ENCODE data around the gene ESRRA. TPM values are rescaled to one million over a fixed set of nuclear protein-coding genes. Genes with fewer than 3 reads are reported as not detected.

Gene ESRRA
- total RNA-seq, 2 experiments from 2014 or later = 28.6 to 57.8 TPM

DNA sequence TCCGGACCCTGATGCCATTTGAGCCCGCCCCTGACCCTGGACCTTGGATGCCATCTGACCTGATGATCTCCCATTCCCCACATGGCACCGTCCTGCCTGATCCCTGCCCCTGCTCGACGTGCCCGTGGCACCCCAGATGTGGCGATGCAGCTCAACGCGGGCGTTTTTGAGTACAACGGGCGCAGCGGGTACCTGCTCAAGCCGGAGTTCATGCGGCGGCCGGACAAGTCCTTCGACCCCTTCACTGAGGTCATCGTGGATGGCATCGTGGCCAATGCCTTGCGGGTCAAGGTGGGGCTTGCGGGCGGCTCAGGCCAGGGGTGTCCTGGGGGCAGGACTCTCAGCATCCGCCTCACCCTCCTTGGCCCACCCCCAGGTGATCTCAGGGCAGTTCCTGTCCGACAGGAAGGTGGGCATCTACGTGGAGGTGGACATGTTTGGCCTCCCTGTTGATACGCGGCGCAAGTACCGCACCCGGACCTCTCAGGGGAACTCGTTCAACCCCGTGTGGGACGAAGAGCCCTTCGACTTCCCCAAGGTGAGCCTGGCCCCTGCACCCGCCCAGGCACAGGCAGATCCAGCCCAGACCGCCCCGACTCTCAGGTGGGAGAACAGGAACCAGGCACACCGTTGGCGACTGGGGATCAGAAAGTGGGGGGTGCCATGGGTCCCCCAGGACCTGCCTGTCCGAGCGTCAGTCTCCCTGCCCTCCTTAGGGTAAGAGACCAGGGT is 42.9 kb upstream of the ESRRA start:
- Histone ChIP-seq H3K9me2 (ENCODE audit: insufficient read depth, low read length) (no peaks in the 10 kb centered on the region), H3K4me3 (ENCODE audit: low read depth, low read length, poor library complexity, severe bottlenecking) (no peak overlapping the region), H3K79me2 (ENCODE audit: insufficient read depth, low read depth, low read length) (no peaks in the 10 kb centered on the region), H3K4me2 (ENCODE audit: low read length) (no peak overlapping the region), H4K20me1 (ENCODE audit: insufficient read depth, low read length) (no peaks in the 10 kb centered on the region), H3K9me3 (ENCODE audit: low read length) (no peaks in the 10 kb centered on the region), H3K36me3 (ENCODE audit: insufficient read depth, low read length) (no peaks in the 10 kb centered on the region), H3K4me1 (ENCODE audit: insufficient read depth, low read length, poor library complexity, severe bottlenecking) (peaks cover 6% of the 10 kb centered on the region), H3K27ac (ENCODE audit: low read depth, low read length, poor library complexity, severe bottlenecking) (no peak overlapping the region), H2AFZ (ENCODE audit: low read length) (no peak overlapping the region)
- no TSS peak for BruUV-seq (replicated peaks)
- ChIA-PET CTCF (ENCODE audit: unreplicated experiment) (no interaction called here), POLR2A (no interaction called here)
- TF ChIP-seq, protein P1, sequence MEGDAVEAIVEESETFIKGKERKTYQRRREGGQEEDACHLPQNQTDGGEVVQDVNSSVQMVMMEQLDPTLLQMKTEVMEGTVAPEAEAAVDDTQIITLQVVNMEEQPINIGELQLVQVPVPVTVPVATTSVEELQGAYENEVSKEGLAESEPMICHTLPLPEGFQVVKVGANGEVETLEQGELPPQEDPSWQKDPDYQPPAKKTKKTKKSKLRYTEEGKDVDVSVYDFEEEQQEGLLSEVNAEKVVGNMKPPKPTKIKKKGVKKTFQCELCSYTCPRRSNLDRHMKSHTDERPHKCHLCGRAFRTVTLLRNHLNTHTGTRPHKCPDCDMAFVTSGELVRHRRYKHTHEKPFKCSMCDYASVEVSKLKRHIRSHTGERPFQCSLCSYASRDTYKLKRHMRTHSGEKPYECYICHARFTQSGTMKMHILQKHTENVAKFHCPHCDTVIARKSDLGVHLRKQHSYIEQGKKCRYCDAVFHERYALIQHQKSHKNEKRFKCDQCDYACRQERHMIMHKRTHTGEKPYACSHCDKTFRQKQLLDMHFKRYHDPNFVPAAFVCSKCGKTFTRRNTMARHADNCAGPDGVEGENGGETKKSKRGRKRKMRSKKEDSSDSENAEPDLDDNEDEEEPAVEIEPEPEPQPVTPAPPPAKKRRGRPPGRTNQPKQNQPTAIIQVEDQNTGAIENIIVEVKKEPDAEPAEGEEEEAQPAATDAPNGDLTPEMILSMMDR (conservative IDR thresholded peaks at IDR 0.05; ENCODE audit: low read length) = no peak
- no peak for TF ChIP-seq EZH2phosphoT487 (IDR thresholded peaks at IDR 0.05; ENCODE audit: borderline replicate concordance, low read depth, low read length)
- no peak for DNase-seq (ENCODE audit: low spot score)
- intact Hi-C loops (cut with micrococcal nuclease; ENCODE audit: unreplicated experiment) = no loop called here

DNA sequence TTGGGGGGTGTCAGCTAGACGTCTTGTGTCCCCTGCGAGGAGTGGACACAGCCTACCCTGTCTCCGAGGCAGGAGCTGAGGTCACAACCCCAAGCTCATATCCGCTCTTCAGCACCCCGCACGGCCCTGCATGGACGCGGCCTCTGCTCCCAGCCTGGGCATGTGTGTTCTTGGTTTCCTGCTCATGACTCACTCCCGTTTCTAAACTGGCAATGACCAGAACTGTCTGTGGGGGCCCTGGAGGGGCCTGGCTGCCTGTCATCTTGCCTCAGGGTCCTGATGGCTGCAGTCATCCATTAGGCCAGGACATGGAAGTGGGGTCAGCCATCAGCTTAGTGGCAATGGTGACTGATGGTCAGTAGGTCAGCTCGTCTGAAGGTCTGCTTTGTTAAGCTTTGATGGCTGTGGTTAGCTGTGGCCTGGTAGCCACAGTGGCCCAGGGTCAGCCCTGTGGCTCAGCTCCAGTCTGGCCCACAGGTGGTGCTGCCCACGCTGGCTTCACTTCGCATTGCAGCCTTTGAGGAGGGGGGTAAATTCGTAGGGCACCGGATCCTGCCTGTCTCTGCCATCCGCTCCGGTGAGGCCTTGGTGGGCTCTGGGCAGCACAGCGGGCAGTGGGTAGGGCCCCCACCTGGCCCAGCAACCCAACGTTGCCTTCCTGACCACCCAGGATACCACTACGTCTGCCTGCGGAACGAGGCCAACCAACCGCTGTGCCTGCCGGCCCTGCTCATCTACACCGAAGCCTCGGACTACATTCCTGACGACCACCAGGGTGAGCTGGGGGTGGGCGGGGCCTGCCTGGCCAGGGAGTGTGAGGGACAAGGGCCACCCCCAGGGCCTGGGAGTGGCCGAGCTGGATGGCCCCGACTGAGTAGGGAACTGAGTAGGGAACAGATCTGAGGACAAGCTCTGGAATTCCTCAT is 42.0 kb upstream of the ESRRA start:
- no peak overlapping the region for H3K27ac ChIP-seq (ENCODE audit: low read depth, low read length, poor library complexity, severe bottlenecking)
- H3K4me3 ChIP-seq (ENCODE audit: low read depth, low read length, poor library complexity, severe bottlenecking) = no peak overlapping the region
- DNase-seq (ENCODE audit: low spot score) = no peak
- H3K4me2 ChIP-seq (ENCODE audit: low read length) = no peak overlapping the region
- ChIA-PET CTCF (ENCODE audit: unreplicated experiment) (no interaction called here), POLR2A (no interaction called here)
- peaks cover 12% of the 10 kb centered on the region for H3K4me1 ChIP-seq (ENCODE audit: insufficient read depth, low read length, poor library complexity, severe bottlenecking)
- H3K36me3 ChIP-seq (ENCODE audit: insufficient read depth, low read length) = no peaks in the 10 kb centered on the region
- intact Hi-C loops (cut with micrococcal nuclease; ENCODE audit: unreplicated experiment) = no loop called here
- no peak overlapping the region for H2AFZ ChIP-seq (ENCODE audit: low read length)
- H4K20me1 ChIP-seq (ENCODE audit: insufficient read depth, low read length) = no peaks in the 10 kb centered on the region
- no peaks in the 10 kb centered on the region for H3K9me3 ChIP-seq (ENCODE audit: low read length)
- H3K79me2 ChIP-seq (ENCODE audit: insufficient read depth, low read depth, low read length) = no peaks in the 10 kb centered on the region
- no peaks in the 10 kb centered on the region for H3K9me2 ChIP-seq (ENCODE audit: insufficient read depth, low read length)
- no TSS peak for BruUV-seq (replicated peaks)
- TF ChIP-seq, protein P1 (conservative IDR thresholded peaks at IDR 0.05; ENCODE audit: low read length) = no peak
- no peak for TF ChIP-seq EZH2phosphoT487 (IDR thresholded peaks at IDR 0.05; ENCODE audit: borderline replicate concordance, low read depth, low read length)

DNA sequence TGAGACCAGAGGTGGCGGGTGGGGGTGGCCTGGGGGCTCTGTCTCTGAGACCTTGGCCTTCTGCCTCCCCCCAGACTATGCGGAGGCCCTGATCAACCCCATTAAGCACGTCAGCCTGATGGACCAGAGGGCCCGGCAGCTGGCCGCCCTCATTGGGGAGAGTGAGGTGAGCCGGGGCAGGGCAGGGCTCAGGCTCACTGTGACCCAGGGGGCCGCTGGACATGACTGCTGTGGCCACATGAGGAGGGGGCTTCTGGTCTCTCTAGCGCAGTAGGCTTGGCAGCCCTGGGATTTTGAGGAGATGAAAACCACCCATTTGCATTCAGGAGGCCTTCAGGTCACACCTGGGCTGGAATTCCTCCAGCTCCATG is 41.4 kb upstream of the ESRRA start:
- intact Hi-C loops (cut with micrococcal nuclease; ENCODE audit: unreplicated experiment) = no loop called here
- peaks cover 18% of the 10 kb centered on the region for H3K4me1 ChIP-seq (ENCODE audit: insufficient read depth, low read length, poor library complexity, severe bottlenecking)
- H3K79me2 ChIP-seq (ENCODE audit: insufficient read depth, low read depth, low read length) = no peaks in the 10 kb centered on the region
- no TSS peak for BruUV-seq (replicated peaks)
- ChIA-PET POLR2A (no interaction called here), CTCF (ENCODE audit: unreplicated experiment) (no interaction called here)
- H3K4me3 ChIP-seq (ENCODE audit: low read depth, low read length, poor library complexity, severe bottlenecking) = no peak overlapping the region
- H4K20me1 ChIP-seq (ENCODE audit: insufficient read depth, low read length) = no peaks in the 10 kb centered on the region
- H3K9me2 ChIP-seq (ENCODE audit: insufficient read depth, low read length) = no peaks in the 10 kb centered on the region
- no peaks in the 10 kb centered on the region for H3K36me3 ChIP-seq (ENCODE audit: insufficient read depth, low read length)
- no peaks in the 10 kb centered on the region for H3K9me3 ChIP-seq (ENCODE audit: low read length)
- H2AFZ ChIP-seq (ENCODE audit: low read length) = no peak overlapping the region
- no peak overlapping the region for H3K27ac ChIP-seq (ENCODE audit: low read depth, low read length, poor library complexity, severe bottlenecking)
- no peak for DNase-seq (ENCODE audit: low spot score)
- no peak for TF ChIP-seq EZH2phosphoT487 (IDR thresholded peaks at IDR 0.05; ENCODE audit: borderline replicate concordance, low read depth, low read length)
- TF ChIP-seq, protein P1 (conservative IDR thresholded peaks at IDR 0.05; ENCODE audit: low read length) = no peak
- H3K4me2 ChIP-seq (ENCODE audit: low read length) = no peak overlapping the region

Measured in OCI-LY7 (cell line).